Right forelimb (tissue), 1 donor: ENCODE data around the gene MRPL53.
A peak's percentile ranks its signal among the peaks of the same experiment; 100 is the strongest.
"Not testable (repeated sequence)": the region's sequence is repeated elsewhere in the genome, so short reads cannot be mapped to it uniquely, and the experiment has no call there.

Experiments
- DNase-seq: peaks from one replicate; pipeline ENCODE4 v3.0.0-alpha.2; 2018

Gene MRPL53

GRCh38 chr2:74481431-74481830 is 9.0 kb upstream of the MRPL53 start:
- no peak for DNase-seq

DNA sequence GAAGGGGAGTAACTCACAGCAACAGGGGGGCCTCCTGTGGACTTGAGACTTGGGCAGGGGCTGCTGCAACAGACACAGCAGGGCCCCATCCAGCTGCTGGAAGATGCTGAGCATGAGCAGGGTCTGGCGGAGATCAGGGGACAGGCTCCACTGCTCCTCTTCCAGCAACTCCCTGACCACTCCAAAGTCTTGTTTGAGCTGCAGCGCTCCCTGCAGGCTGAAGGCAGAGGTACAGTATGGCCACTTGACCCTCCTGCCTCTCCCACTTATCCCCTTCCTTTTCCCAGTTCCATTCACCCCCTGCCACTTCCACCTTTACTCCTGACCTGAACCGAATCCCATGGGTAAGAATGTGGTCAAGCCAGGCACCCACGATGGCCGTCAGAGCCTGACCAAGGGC is 2.4 kb upstream of the MRPL53 start:
- no peak for DNase-seq

DNA sequence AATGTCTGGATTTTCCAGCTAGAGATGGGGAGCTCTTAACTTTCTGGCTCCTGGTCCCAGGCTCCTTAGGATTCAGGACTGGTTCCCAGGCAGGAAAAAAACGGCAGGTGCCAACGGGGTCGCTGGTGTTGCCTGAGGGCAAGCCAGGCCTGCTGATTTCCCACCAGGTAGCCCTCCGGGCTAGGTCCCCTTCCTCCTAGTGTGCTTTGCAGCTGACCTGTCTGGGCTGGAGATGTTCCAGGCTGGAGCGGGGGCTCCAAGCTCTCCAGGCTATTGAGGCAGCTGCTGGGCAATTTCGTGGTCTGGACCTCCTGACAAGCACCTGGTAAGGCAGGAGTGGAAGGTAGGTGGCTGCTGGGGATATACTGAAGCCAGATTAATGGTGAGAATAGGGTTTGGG is 2.0 kb upstream of the MRPL53 start:
- DNase-seq: no peak

GRCh38 chr2:74472945-74473258 is 422 bp upstream of the MRPL53 start:
- DNase-seq: no peak

GRCh38 chr2:74471332-74472065 is 981 bp downstream of the MRPL53 start:
- no peak for DNase-seq

- not testable (repeated sequence) for DNase-seq
These were observed 1.7 kb downstream of the MRPL53 start for GRCh38 chr2:74470742-74471141.

DNA sequence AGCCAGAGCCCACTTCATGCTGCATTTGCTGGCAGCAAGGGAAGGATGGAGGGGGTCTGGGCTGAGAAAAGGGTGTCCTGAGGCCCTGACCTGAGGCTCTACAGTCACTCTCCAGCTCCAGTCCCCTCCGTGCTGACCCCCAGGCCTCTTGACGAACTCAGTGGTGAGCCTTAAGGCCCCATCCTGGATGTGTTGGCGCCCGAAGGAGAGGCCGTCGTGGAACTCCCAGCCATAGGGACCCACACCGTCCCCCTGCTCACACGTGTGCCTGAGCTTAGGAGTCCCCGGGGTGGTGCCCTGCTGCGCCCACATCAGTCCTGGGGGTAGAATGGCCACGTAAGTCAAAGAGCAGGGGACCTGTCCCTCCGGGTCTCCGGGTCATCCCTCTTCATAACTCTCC is 8.1 kb downstream of the MRPL53 start:
- no peak for DNase-seq

GRCh38 chr2:74462786-74463105 is 9.7 kb downstream of the MRPL53 start:
- DNase-seq: no peak

- no peak for DNase-seq
These were observed 10.3 kb downstream of the MRPL53 start for GRCh38 chr2:74462054-74462785.

GRCh38 chr2:74461187-74462053 is 11.1 kb downstream of the MRPL53 start:
- DNase-seq: no peak

DNA sequence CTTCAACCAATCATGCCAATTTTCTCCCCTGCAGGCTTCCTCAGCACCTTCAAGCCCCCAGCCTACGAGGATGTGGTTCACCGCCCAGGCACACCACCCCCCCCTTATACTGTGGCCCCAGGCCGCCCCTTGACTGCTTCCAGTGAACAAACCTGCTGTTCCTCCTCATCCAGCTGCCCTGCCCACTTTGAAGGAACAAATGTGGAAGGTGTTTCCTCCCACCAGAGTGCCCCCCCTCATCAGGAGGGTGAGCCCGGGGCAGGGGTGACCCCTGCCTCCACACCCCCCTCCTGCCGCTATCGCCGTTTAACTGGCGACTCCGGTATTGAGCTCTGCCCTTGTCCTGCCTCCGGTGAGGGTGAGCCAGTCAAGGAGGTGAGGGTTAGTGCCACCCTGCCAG is 12.3 kb downstream of the MRPL53 start:
- DNase-seq: not testable (repeated sequence)

- not testable (repeated sequence) for DNase-seq
These were observed 12.9 kb downstream of the MRPL53 start for GRCh38 chr2:74459503-74460118.

- DNase-seq: no peak
These were observed 13.5 kb downstream of the MRPL53 start for GRCh38 chr2:74458938-74459363.

- DNase-seq: peak; percentile 99
These were observed 14.1 kb downstream of the MRPL53 start, which contains the start of gene WBP1 for GRCh38 chr2:74458132-74458937. Gene WBP1 (plus strand): TSS chr2:74458438. CDS start chr2:74458603, 165 bp downstream.

- peak; percentile 81 for DNase-seq
These were observed 14.8 kb downstream of the MRPL53 start for GRCh38 chr2:74457549-74458131.

- DNase-seq: no peak
These were observed 15.3 kb downstream of the MRPL53 start for GRCh38 chr2:74457129-74457548.

DNA sequence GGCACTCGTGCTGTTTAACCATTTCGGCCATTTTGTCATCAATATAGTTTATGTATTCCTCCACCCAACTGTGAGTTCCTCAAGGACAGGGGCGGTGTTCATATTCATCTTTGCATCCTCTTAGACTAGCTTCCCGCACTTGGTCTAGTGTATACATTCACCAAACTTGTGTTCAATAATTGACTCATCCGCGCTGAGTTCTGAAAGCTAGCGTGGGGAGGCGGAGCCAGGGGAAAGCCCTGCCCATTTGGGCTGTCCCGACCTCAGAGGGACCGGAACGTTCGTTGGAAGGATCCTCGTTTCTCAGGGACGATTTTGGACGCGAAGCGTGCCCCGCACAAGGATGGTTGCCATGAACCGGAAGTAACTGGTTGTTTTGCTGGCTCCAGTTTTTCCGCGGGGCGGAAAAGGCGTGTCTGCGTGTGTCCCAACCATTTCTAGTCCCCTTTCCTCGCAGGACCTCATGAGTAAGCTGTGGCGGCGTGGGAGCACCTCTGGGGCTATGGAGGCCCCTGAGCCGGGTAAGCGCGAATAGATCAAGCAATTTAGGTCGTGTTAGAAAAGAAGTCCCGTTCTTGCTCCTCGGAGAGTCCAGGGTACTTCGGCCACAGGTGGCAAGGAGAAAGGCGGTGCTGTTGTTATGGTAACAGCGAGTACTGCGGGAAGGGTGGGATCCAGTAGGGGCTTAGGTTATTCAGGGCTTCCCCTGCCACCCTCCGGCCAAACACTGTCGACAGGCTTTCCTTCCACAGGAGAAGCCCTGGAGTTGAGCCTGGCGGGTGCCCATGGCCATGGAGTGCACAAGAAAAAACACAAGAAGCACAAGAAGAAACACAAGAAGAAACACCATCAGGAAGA is 17.6 kb downstream of the MRPL53 start, which contains the start of gene INO80B:
INO80B (plus strand) TSS at position 434 of the 858 bp plus-strand sequence; CDS start at position 464, 30 bp downstream.
- peak; percentile 97 for DNase-seq

- no peak for DNase-seq
These were observed 21.8 kb downstream of the MRPL53 start for GRCh38 chr2:74450570-74451190.

DNA sequence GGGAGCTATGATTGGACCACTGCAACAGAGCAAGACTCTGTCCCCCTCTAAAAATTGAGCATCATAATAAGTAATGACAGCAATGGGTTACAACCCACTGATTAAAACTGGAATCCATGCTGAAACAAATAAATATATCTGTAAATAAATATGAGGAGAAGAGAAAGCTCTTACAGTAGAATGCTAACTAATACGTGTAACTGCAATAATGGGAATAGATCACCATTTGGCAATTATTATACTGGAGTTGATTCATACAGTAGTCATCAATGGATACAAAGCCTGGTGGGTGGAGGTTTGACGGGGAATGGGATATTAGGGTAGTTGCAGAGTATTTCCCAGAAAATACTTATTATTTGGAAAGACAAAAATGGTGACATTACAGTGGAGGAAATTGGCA is 23.7 kb downstream of the MRPL53 start:
- no peak for DNase-seq
